IPS DF 6.9 (cell line): ENCODE data around the gene NOD1.

Experiments used
- DNase-seq: peaks from one replicate; pipeline ENCODE4 v3.0.0-alpha.2; 2013; ENCODE audit warnings: low read depth, low spot score
- H3K27ac ChIP-seq: one replicate; pipeline ENCODE4 v1.5.1; 2013; ENCODE audit warnings: low read length, control low read depth
- H3K27me3 ChIP-seq: 2 replicates; pipeline ENCODE4 v1.6.1; 2013; ENCODE audit warnings: mild to moderate bottlenecking, low read length; ENCODE audit not compliant: control insufficient read depth, insufficient read depth
- H3K36me3 ChIP-seq: 2 replicates; pipeline ENCODE4 v1.6.1; 2013; ENCODE audit warnings: low read length; ENCODE audit not compliant: control insufficient read depth, insufficient read depth
- H3K4me1 ChIP-seq: 2 replicates; pipeline ENCODE4 v1.6.1; 2013; ENCODE audit warnings: low read length; ENCODE audit not compliant: control insufficient read depth, insufficient read depth
- H3K4me3 ChIP-seq: 2 replicates; pipeline ENCODE4 v1.5.1; 2013; ENCODE audit warnings: mild to moderate bottlenecking, low read length
- H3K9me3 ChIP-seq: 2 replicates; pipeline ENCODE4 v1.6.1; 2013; ENCODE audit warnings: low read length, inconsistent platforms; ENCODE audit not compliant: control insufficient read depth, insufficient read depth
- WGBS: extraction: QIAGEN DNeasy Blood & Tissue Kit; methylation state at CpG from one replicate; pipeline ENCODE4 v1.1.7; 2013; ENCODE audit warnings: mixed read lengths, missing lambda C conversion rate; ENCODE audit not compliant: insufficient read length, insufficient coverage; 5-methylcytosine and 5-hydroxymethylcytosine counted together

The NOD1 gene

DNA sequence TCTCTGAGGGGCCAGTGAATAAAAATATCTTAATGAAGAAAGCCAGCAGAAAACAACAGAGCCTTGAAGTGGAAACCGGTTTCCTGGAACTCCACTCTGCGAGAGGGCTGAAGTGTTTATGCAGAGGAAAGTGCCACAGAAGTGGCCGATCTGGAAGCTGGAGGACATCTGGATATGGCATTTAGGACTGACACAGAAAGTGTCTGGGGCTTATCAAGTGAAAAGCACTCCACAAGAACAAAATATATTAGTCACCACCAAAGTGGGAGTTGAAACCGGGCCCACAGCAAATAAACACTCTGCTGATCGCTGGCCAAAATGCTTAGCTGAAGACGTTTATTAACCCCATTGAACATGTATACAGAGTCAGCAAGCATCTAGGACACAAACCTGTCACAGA, 7.8 kb downstream of the NOD1 start:
- peaks cover 3% of the 10 kb centered on the region; the same call in 1 of the 2 replicates for H3K4me1 ChIP-seq
- H3K36me3 ChIP-seq, result no peaks in the 10 kb centered on the region
- H3K27ac ChIP-seq, result no peak overlapping the region
- no peaks in the 10 kb centered on the region for H3K9me3 ChIP-seq
- no CpG with 5 or more reads among the region's 6 CpGs for WGBS
- DNase-seq, result no peak
- no peak overlapping the region for H3K4me3 ChIP-seq
- no peaks in the 10 kb centered on the region for H3K27me3 ChIP-seq

DNA sequence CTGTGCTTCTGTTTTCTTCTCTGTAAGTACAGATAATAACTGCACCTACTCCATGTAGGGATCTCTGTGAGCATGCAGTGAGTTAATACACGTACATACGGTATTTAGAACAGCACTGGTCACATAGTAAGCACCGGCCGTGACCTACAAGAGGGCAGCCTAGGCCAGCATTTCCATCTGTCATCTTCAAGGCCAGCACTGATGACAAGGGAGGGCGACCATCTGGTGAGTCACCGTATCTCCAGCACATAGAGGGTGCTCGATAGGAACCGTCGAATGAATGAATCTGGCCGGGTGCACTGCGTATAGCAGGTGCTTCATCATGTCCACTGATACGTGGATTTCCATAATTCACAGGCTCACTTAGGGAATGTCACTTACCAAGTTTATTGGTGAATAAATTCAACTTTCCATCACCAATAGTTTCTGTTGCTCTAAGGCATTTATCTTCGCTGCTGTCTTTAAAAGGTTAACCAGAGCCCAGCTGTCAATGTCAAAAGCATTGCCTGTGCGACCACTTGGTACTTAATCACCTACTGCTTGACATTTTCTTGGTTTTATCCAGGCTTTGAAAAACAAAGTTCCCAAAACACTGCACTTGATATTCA, 8.3 kb downstream of the NOD1 start:
- Histone ChIP-seq H3K9me3 (no peaks in the 10 kb centered on the region), H3K4me1 (peaks cover 3% of the 10 kb centered on the region; the same call in 1 of the 2 replicates), H3K27me3 (no peaks in the 10 kb centered on the region), H3K4me3 (no peak overlapping the region), H3K36me3 (no peaks in the 10 kb centered on the region), H3K27ac (no peak overlapping the region)
- DNase-seq, result no peak
- WGBS, result no CpG with 5 or more reads among the region's 14 CpGs

DNA sequence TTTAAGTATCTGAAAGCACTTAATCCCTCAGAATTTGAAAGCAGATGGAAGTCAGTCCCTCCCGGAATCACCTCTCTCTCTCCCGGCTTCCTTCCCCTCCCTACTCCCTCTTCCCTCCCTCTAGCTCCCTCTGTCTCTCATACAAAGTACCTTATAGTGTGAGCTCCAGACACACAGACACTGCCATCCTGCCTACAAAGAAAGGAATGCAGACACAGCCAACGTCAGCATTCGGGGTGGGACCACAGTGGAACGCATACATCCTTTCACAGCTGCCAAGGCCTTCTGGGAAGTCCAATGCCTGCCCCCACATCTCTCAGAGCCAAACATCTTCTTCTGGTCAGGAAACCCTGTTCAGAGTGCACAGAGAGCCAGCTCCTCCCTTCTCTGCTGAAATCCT, 9.3 kb downstream of the NOD1 start:
- H3K27ac ChIP-seq, result no peak overlapping the region
- H3K4me1 ChIP-seq, result peaks cover 3% of the 10 kb centered on the region; the same call in 1 of the 2 replicates
- no CpG with 5 or more reads among the region's 5 CpGs for WGBS
- peak; percentile 73 for DNase-seq
- no peaks in the 10 kb centered on the region for H3K27me3 ChIP-seq
- H3K36me3 ChIP-seq, result no peaks in the 10 kb centered on the region
- no peaks in the 10 kb centered on the region for H3K9me3 ChIP-seq
- no peak overlapping the region for H3K4me3 ChIP-seq

DNA sequence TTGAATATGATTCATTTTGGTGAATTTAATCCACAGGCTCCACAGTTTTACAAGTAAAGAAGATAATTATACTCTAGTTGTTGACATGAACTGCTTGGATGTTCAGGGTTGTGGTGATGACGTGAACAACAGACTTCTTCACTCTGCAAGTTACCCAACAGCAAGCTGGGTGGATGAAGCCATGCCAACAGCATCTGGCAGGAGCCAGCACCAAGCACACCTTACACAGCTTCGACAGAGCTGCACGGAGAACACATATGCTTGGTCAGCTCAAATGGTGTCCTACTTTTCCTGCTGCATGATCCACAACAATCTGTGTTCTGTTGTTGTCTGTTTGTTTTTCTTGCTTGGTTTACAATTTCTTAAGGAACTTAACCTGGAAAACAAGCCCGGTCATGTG, 9.8 kb downstream of the NOD1 start:
- WGBS, result no CpG with 5 or more reads among the region's 4 CpGs

DNA sequence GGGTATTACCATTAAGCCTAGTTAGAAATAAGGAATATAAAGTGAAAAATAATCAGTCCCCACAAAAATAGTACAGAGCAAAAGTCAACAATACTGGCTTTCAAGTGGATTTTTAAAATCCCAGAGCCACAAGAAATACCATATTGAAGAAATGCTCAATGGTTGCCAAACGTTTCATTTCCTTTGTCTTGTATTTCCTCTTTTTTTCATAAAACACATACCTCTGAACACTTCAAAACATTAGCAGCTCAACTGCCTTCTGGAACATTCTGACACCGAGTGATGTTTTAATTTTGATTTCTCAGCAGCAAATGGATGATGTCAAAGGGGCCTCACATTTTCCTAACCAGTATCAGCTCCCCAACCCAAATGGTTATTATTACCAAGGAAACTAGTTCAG, 10.5 kb downstream of the NOD1 start:
- no peak overlapping the region for H3K4me3 ChIP-seq
- WGBS, result no CpG with 5 or more reads among the region's 2 CpGs
- no peak for DNase-seq
- no peaks in the 10 kb centered on the region for H3K27me3 ChIP-seq
- H3K36me3 ChIP-seq, result no peaks in the 10 kb centered on the region
- no peak overlapping the region for H3K27ac ChIP-seq
- H3K9me3 ChIP-seq, result no peaks in the 10 kb centered on the region
- H3K4me1 ChIP-seq, result peaks cover 3% of the 10 kb centered on the region; the same call in 1 of the 2 replicates

More for the DNA sequence above, 9.8 kb downstream of the NOD1 start:
- H3K27ac ChIP-seq, result no peak overlapping the region
- H3K36me3 ChIP-seq, result no peaks in the 10 kb centered on the region
- H3K27me3 ChIP-seq, result no peaks in the 10 kb centered on the region
- no peak for DNase-seq
- peaks cover 3% of the 10 kb centered on the region; the same call in 1 of the 2 replicates for H3K4me1 ChIP-seq
- H3K9me3 ChIP-seq, result no peaks in the 10 kb centered on the region
- no peak overlapping the region for H3K4me3 ChIP-seq

DNA sequence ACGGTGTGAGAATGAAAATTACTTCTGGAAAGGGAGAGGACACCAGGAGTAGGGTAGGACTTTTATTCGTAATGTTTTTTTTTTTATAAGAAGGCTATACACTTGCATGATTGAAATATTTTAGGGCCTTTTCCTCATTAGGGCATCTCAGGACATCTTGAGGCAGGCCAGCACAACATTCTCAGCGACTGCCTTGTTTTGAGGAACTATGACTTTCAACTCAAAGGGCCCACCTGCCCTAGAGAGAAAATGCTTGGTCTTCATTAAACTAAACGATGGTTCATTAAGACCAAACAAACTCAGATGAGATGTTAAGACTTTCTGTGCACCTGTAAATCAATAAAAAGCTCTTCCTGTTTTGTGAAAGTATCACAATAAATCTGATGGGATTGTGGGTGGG, 11.3 kb downstream of the NOD1 start:
- peaks cover 3% of the 10 kb centered on the region; the same call in 1 of the 2 replicates for H3K4me1 ChIP-seq
- no peak overlapping the region for H3K27ac ChIP-seq
- no peaks in the 10 kb centered on the region for H3K36me3 ChIP-seq
- no CpG with 5 or more reads among the region's 4 CpGs for WGBS
- no peak overlapping the region for H3K4me3 ChIP-seq
- H3K27me3 ChIP-seq, result no peaks in the 10 kb centered on the region
- DNase-seq, result no peak
- H3K9me3 ChIP-seq, result no peaks in the 10 kb centered on the region

DNA sequence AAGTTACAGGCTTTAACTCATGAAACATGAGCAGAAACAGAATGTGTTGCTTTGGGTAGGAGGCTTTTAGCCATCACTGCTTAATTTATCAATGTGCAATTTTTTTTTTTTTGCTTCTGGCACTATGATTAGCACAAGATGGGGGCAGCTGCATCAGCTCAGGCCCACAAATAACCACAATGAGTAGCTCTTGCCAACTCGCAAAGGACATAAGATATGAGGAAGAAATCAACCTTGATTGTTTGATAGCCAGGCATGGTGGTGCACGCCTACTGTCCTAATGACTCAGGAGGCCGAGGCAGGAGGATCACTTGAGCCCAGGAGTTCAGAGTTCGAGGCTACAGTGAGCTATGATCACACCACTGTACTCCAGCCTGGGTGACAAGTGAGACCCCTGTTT, 12.3 kb downstream of the NOD1 start:
- no CpG with 5 or more reads among the region's 4 CpGs for WGBS

DNA sequence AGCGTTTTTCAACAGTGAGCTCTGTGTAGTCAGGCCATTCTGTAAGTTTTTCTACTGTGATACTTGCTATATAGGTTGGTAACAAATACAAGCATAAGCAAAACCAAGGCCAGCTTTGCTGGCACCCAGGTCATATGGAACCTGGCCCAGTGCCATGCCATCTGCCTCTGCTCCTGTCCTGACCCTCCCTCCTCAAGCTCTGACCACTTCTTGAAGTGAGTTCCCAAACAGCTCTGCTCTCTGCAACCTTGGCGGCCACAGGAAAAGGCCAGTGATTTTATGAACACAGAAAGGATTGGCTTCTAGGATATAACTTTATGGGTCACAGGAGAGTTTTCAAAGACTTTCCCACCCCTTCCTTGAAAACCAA, 12.8 kb downstream of the NOD1 start:
- Histone ChIP-seq H3K36me3 (no peaks in the 10 kb centered on the region), H3K27ac (no peak overlapping the region), H3K4me1 (peaks cover 3% of the 10 kb centered on the region; the same call in 1 of the 2 replicates), H3K4me3 (no peak overlapping the region), H3K9me3 (no peaks in the 10 kb centered on the region), H3K27me3 (no peaks in the 10 kb centered on the region)
- no peak for DNase-seq
- no CpG with 5 or more reads among the region's 2 CpGs for WGBS

More for the DNA sequence above, 12.3 kb downstream of the NOD1 start:
- Histone ChIP-seq H3K27me3 (no peaks in the 10 kb centered on the region), H3K4me1 (peaks cover 3% of the 10 kb centered on the region; the same call in 1 of the 2 replicates), H3K27ac (no peak overlapping the region), H3K36me3 (no peaks in the 10 kb centered on the region), H3K9me3 (no peaks in the 10 kb centered on the region), H3K4me3 (no peak overlapping the region)
- no peak for DNase-seq

DNA sequence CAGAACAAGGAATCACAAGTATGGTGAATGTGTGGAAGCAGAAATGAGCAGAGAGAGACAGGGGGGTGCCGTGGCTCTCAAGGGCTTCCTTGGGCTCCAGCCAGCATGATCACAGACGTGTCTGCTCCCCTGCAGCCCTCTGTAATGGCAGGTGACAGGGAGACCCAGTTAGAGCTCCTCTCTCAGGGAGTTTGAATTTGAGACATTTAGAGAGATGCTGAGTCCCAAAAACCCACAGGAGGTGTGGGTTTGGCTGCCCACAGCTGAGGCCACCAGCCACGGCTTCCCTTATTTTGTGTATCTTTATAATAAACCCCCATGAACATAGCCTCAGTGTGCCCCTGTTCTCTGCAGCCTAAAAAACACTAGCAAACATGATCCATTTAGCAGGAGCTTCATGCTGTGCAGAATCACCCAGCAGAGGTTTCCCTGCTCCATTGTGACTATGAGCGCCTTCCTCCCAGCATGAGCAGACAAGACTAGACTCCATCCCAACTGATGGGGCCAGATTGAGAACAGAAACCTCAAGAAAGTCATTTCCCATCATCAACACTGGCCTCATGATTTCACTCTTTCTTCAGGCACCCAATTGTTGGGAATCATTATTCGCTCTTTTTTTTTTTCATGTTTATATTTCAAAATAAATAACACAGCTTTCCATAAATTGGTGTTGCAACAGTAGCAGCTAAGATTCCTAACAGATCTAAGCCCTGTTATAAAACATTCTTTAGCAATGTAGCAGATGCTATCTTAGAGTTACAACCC, 13.4 kb downstream of the NOD1 start:
- no CpG with 5 or more reads among the region's 5 CpGs for WGBS
- no peaks in the 10 kb centered on the region for H3K36me3 ChIP-seq
- H3K27me3 ChIP-seq, result no peaks in the 10 kb centered on the region
- H3K4me3 ChIP-seq, result no peak overlapping the region
- no peak overlapping the region for H3K27ac ChIP-seq
- no peak for DNase-seq
- peaks cover 3% of the 10 kb centered on the region; the same call in 1 of the 2 replicates for H3K4me1 ChIP-seq
- no peaks in the 10 kb centered on the region for H3K9me3 ChIP-seq

DNA sequence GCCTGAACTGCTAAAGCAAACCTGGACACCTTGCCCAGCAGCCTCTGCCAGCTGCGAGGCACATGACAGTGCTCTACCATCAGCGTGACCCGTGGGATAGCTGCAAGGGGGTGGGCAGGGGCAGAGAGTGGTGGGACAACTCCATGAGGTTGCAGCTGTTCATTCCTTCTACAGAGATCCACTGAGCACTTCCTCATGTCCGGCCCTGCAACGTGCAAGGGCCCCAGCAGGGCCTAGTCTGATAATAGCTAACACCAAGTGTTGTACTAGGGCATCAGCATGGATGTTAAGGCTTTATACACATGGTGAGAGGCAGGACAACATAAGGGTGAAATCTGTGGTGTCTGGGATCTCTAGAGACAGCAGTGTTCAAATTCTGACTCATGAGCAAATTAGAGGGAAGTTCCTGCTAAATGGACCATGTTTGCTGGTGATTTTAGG, 14.3 kb downstream of the NOD1 start:
- no peak overlapping the region for H3K27ac ChIP-seq
- H3K4me1 ChIP-seq, result peaks cover 3% of the 10 kb centered on the region; the same call in 1 of the 2 replicates
- no peaks in the 10 kb centered on the region for H3K9me3 ChIP-seq
- no peak for DNase-seq
- no CpG with 5 or more reads among the region's 5 CpGs for WGBS
- H3K27me3 ChIP-seq, result no peaks in the 10 kb centered on the region
- H3K36me3 ChIP-seq, result no peaks in the 10 kb centered on the region
- no peak overlapping the region for H3K4me3 ChIP-seq
